C4-2B (cell line): ENCODE data around the gene GABBR1.

Source experiments
- ZFX ChIP-seq: fragments of 450-650 bp; IDR thresholded peaks from 2 replicates; pipeline ENCODE4 v1.6.1; 2017
- TF ChIP-seq, protein P1 (sequence below): fragments of 450-650 bp; conservative IDR thresholded peaks from 2 replicates; pipeline ENCODE4 v1.5.1; 2017; ENCODE audit warnings: mild to moderate bottlenecking

DNA sequence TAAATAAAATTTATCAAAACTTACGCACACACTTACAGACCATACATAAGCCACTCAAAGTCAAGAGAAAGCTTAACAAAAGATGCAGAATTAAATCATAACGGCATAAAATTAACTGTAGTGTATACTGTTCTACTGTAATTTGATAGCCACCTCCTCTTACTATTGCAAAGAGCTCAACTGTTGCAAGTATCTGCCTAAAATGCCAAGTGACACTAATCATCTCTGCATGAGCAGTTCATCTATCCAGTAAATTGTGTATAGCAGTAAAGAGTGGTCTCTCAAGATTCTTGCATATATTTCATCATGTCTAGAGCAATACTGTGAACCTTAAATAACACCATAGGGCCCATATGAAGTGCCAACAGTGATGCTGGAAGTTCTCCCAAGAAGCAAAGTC, 35.8 kb downstream of the GABBR1 start:
- TF ChIP-seq, protein P1, sequence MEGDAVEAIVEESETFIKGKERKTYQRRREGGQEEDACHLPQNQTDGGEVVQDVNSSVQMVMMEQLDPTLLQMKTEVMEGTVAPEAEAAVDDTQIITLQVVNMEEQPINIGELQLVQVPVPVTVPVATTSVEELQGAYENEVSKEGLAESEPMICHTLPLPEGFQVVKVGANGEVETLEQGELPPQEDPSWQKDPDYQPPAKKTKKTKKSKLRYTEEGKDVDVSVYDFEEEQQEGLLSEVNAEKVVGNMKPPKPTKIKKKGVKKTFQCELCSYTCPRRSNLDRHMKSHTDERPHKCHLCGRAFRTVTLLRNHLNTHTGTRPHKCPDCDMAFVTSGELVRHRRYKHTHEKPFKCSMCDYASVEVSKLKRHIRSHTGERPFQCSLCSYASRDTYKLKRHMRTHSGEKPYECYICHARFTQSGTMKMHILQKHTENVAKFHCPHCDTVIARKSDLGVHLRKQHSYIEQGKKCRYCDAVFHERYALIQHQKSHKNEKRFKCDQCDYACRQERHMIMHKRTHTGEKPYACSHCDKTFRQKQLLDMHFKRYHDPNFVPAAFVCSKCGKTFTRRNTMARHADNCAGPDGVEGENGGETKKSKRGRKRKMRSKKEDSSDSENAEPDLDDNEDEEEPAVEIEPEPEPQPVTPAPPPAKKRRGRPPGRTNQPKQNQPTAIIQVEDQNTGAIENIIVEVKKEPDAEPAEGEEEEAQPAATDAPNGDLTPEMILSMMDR, result no peak
- TF ChIP-seq ZFX, result no peak
